HFFc6 (cell line): ENCODE results near the gene HOXD8. TPM values are rescaled to one million over a fixed set of nuclear protein-coding genes. Genes with fewer than 3 reads are reported as not detected.

Experiments
- DNase-seq: peaks from one replicate; pipeline ENCODE4 v3.0.0-alpha.2; 2018
- H3K27ac Mint-ChIP-seq: 2 replicates; pipeline ENCODE4 v1.8.0; 2020; ENCODE audit warnings: mild to moderate bottlenecking, mixed read lengths
- H3K27me3 Mint-ChIP-seq: 2 replicates; pipeline ENCODE4 v1.8.0; 2021; ENCODE audit warnings: mild to moderate bottlenecking, moderate library complexity, mixed read lengths; ENCODE audit not compliant: insufficient read depth
- H3K36me3 Mint-ChIP-seq: 2 replicates; pipeline ENCODE4 v1.8.0; 2021; ENCODE audit warnings: low read depth, mixed read lengths
- H3K4me1 Mint-ChIP-seq: 2 replicates; pipeline ENCODE4 v1.8.0; 2020; ENCODE audit warnings: low read depth, mixed read lengths
- H3K4me3 Mint-ChIP-seq: 2 replicates; pipeline ENCODE4 v1.8.0; 2020; ENCODE audit warnings: mild to moderate bottlenecking, moderate library complexity, mixed read lengths
- H3K9me3 Mint-ChIP-seq: 2 replicates; pipeline ENCODE4 v1.8.0; 2020; ENCODE audit warnings: mild to moderate bottlenecking, mixed read lengths
- total RNA-seq, 6 experiments: library from RNA; stranded (reverse); fragmentation: NEBNext Ultra II Directional; extraction: Animal tissue kit (Norgen Biotek cat#: 25700); gene quantifications; 2 replicates in 1 of 6; 3 replicates in 5 of 6; pipeline ENCODE4 v1.2.3, GENCODE V29; 2021
- TF ChIP-seq, protein P1 (sequence below): fragments of 200-600 bp; sonication (generic); IDR thresholded peaks from 2 replicates; pipeline ENCODE4 v1.5.0; 2021; ENCODE audit warnings: antibody characterized with exemption, mild to moderate bottlenecking

HOXD8 gene
- total RNA-seq, 6 experiments from 2014 or later = 2.3 to 5.1 (median 4.6) TPM

DNA sequence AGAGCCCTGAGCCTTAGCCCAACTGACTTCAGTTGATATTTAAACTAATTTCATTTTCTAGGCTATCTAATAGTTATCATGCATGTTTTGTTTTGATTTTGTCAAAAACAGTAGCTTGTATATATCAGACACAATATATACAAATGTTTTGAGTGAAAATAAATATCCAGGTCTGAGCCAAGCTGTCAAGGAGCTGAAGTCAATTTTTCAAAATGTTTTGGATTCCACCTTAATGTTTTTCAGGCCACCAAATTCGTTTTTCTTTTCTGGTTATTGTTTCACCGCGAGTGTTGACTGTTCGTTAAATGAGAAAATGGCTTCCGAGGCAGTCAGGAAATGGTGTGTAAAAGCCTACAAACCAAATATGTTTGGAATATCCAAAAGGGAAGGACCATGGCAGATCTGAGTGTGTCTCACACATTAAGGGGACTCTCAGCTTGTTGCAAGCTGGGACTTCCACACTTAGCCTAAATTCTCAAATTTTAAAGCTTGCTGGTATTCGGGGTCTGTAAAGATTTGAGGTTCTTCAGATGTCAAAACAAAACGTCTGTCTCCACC, 27.1 kb upstream of the HOXD8 start:
- H3K4me3 Mint-ChIP-seq = no peak overlapping the region
- peaks cover 17% of the 10 kb centered on the region for H3K27me3 Mint-ChIP-seq
- DNase-seq = no peak
- H3K36me3 Mint-ChIP-seq = no peaks in the 10 kb centered on the region
- peaks cover 39% of the 10 kb centered on the region for H3K4me1 Mint-ChIP-seq
- H3K27ac Mint-ChIP-seq = no peak overlapping the region
- TF ChIP-seq, protein P1, sequence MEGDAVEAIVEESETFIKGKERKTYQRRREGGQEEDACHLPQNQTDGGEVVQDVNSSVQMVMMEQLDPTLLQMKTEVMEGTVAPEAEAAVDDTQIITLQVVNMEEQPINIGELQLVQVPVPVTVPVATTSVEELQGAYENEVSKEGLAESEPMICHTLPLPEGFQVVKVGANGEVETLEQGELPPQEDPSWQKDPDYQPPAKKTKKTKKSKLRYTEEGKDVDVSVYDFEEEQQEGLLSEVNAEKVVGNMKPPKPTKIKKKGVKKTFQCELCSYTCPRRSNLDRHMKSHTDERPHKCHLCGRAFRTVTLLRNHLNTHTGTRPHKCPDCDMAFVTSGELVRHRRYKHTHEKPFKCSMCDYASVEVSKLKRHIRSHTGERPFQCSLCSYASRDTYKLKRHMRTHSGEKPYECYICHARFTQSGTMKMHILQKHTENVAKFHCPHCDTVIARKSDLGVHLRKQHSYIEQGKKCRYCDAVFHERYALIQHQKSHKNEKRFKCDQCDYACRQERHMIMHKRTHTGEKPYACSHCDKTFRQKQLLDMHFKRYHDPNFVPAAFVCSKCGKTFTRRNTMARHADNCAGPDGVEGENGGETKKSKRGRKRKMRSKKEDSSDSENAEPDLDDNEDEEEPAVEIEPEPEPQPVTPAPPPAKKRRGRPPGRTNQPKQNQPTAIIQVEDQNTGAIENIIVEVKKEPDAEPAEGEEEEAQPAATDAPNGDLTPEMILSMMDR = no peak
- H3K9me3 Mint-ChIP-seq = no peaks in the 10 kb centered on the region

DNA sequence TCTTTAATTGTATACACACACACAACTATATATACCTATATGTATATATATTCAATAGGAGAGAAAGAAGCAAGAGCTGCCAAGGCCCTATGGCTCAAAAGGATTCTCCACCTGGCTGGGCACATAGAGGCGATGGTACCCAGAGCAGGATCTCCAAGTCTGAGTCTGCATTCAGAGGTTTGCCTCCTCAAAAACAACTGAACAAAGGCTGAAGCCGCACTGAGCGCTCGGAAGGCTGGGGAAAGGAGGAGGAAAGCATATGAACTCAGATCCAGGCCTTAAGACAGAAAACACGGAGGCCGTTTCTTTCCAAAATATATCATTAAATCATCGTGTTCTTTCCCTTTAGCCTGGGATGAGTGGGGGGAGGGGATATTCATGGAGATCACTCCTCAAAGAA, 26.3 kb upstream of the HOXD8 start:
- peaks cover 15% of the 10 kb centered on the region for H3K27me3 Mint-ChIP-seq
- H3K4me3 Mint-ChIP-seq = peak overlapping the region; percentile 83
- TF ChIP-seq, protein P1 = no peak
- no peaks in the 10 kb centered on the region for H3K9me3 Mint-ChIP-seq
- peaks cover 33% of the 10 kb centered on the region for H3K4me1 Mint-ChIP-seq
- no peak for DNase-seq
- no peaks in the 10 kb centered on the region for H3K36me3 Mint-ChIP-seq
- H3K27ac Mint-ChIP-seq = peak overlapping the region; percentile 55; the same call in 1 of the 2 replicates

DNA sequence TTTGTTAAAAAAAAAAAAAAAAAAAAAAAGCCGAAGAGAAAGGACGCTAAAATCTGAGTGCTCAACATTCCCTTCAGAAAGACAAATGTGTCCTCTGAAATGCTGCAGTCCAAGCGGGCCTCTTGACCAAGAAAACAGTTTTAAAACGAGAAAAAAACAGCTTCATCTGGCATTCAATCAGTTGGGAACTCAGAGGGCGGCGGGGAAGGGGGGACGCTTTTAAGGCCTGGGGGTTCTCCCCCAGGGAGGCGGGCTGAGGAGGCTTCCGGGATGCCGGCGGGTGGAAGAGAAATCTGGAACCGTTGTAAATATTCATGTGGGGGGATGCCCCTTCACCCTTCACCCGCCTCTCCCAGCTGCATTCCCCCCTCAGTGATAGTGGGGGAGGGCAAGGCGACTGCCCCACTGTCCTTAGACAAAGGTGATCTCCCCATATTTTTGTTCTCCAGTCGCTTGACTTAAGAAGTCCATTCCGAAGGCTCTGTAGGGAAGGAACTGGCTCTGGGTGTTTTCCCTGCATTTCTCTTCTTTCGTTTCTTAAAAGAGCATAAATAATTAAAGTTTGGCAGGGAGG, 25.7 kb upstream of the HOXD8 start:
- peak overlapping the region; percentile 83 for H3K4me3 Mint-ChIP-seq
- H3K4me1 Mint-ChIP-seq = peaks cover 32% of the 10 kb centered on the region
- no peaks in the 10 kb centered on the region; the same call in 1 of the 2 replicates for H3K36me3 Mint-ChIP-seq
- H3K27me3 Mint-ChIP-seq = peaks cover 14% of the 10 kb centered on the region
- TF ChIP-seq, protein P1 = no peak
- no peaks in the 10 kb centered on the region for H3K9me3 Mint-ChIP-seq
- H3K27ac Mint-ChIP-seq = peak overlapping the region; percentile 77
- no peak for DNase-seq

DNA sequence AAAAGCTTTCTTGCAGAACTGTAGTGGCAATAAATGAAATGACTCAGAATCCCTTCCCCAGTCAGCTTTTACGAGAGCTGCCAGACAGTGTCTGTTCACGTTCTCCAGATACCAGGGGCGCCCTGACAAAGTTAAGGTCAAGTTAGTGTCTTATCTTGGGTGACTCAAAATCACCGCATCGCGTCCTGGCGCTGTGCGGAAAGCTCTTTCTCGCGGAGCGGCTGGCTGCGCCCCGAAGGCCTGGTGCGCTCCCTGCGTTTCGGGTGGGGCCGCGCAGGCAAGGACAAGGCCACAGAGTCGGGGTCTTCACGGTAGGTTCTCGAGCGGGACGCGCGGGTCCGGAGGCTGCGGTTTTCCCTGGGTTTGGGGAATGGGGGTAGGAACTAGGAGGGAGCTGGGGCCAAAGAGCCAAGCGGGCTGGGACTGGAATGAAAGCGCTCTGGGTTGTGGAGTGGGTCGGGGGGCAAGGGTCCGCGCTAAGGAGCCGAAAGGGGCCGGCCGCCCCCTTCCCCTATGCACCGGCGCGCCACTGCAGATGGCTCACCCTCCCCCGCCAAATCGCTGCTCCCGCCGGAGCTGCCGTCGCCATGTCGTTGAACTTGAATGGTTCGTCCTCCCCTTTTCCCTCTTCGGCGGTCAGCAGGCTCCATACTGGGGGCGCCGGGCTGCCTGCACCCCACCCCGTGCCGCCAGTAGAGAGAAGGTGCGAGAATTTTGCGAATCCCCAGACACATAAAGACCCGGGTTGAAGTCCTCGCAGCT, 25.0 kb upstream of the HOXD8 start:
- Mint-ChIP-seq H3K27ac (peak overlapping the region; percentile 77), H3K36me3 (peaks cover 5% of the 10 kb centered on the region), H3K4me1 (peaks cover 37% of the 10 kb centered on the region), H3K4me3 (peak overlapping the region; percentile 83), H3K9me3 (no peaks in the 10 kb centered on the region), H3K27me3 (peaks cover 13% of the 10 kb centered on the region)
- TF ChIP-seq, protein P1 = peak; percentile 43; the same call in 1 of the 2 replicates
- peak; percentile 91 for DNase-seq

DNA sequence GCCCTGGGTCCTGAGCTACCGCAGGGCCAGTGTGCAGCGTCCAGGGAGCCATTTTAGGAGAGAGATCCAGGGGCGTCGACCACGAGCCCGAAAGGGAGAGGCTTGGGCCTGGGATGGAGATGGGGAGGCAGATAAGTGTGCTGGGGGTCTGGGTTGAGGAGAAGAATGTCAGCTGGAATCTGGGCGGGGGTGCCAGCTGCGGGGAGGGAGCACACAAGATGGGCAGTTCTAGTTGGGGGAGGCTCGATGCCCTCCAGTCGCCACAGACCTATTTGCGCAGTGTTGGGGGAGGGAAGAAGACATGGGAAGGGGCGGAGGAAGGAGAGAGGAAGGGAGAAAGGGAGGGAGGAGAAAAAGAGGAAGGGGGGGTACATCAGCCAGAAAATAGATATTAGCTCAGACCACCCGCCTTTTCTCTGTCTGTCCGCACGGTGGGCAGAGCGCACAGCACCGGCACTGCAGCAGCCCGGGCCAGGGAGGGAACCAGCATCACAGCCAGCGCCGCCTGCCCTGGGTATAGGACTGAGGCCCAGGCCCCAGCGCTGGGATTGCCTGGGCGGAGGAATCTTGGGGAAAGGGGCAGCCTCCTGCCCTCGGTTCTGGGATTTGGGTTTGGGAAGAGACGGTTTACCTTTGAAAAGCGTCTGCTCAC, 24.3 kb upstream of the HOXD8 start:
- Mint-ChIP-seq H3K36me3 (peaks cover 6% of the 10 kb centered on the region), H3K4me3 (peak overlapping the region; percentile 83), H3K27ac (peak overlapping the region; percentile 77), H3K9me3 (no peaks in the 10 kb centered on the region), H3K27me3 (peaks cover 13% of the 10 kb centered on the region), H3K4me1 (peaks cover 40% of the 10 kb centered on the region)
- DNase-seq = no peak
- TF ChIP-seq, protein P1 = no peak
